ENCODE measurements around the gene MEI4. TPM values are rescaled to one million over a fixed set of nuclear protein-coding genes. Genes with fewer than 3 reads are reported as not detected.
"Not testable (repeated sequence)": the region's sequence is repeated elsewhere in the genome, so short reads cannot be mapped to it uniquely, and the experiment has no call there.

Gene MEI4
- total RNA-seq, 2 experiments from 2014 or later: not detected

GRCh38 chr6:77700095-77700494 lies 47.3 kb downstream of the MEI4 start:
- H3K4me3 Mint-ChIP-seq; H3K9me3 Mint-ChIP-seq; DNase-seq; POLR2A ChIA-PET; H3K27ac Mint-ChIP-seq; CTCF ChIA-PET; H3K4me1 Mint-ChIP-seq (ENCODE audit: low read depth); H3K27me3 Mint-ChIP-seq; intact Hi-C loops (cut with micrococcal nuclease); H3K36me3 Mint-ChIP-seq: not testable (repeated sequence)

- ChIA-PET POLR2A (no interaction called here), CTCF (no interaction called here)
- peaks cover 18% of the 10 kb centered on the region for H3K9me3 Mint-ChIP-seq
- H3K27ac Mint-ChIP-seq: no peak overlapping the region
- DNase-seq: no peak
- no peak overlapping the region for H3K4me3 Mint-ChIP-seq
- no peaks in the 10 kb centered on the region for H3K36me3 Mint-ChIP-seq
- H3K27me3 Mint-ChIP-seq: no peaks in the 10 kb centered on the region
- intact Hi-C loops (cut with micrococcal nuclease): no loop called here
- H3K4me1 Mint-ChIP-seq (ENCODE audit: low read depth): no peaks in the 10 kb centered on the region
Observed at GRCh38 chr6:77707603-77708002, 54.8 kb downstream of the MEI4 start.

GRCh38 chr6:77715588-77715987 lies 62.7 kb downstream of the MEI4 start:
- H3K4me3 Mint-ChIP-seq: no peak overlapping the region
- H3K4me1 Mint-ChIP-seq (ENCODE audit: low read depth): no peaks in the 10 kb centered on the region
- H3K27me3 Mint-ChIP-seq: no peaks in the 10 kb centered on the region
- intact Hi-C loops (cut with micrococcal nuclease): no loop called here
- DNase-seq: no peak
- H3K27ac Mint-ChIP-seq: no peak overlapping the region
- H3K36me3 Mint-ChIP-seq: no peaks in the 10 kb centered on the region
- POLR2A ChIA-PET: no interaction called here
- H3K9me3 Mint-ChIP-seq: no peaks in the 10 kb centered on the region
- CTCF ChIA-PET: no interaction called here

- no peaks in the 10 kb centered on the region for H3K36me3 Mint-ChIP-seq
- no peak for DNase-seq
- intact Hi-C loops (cut with micrococcal nuclease): no loop called here
- no peaks in the 10 kb centered on the region for H3K9me3 Mint-ChIP-seq
- H3K27me3 Mint-ChIP-seq: no peaks in the 10 kb centered on the region
- ChIA-PET POLR2A (no interaction called here), CTCF (no interaction called here)
- no peaks in the 10 kb centered on the region for H3K4me1 Mint-ChIP-seq (ENCODE audit: low read depth)
- H3K4me3 Mint-ChIP-seq: no peak overlapping the region
- no peak overlapping the region for H3K27ac Mint-ChIP-seq
Observed at GRCh38 chr6:77716311-77716710, 63.5 kb downstream of the MEI4 start.

- H3K27ac Mint-ChIP-seq; H3K4me1 Mint-ChIP-seq (ENCODE audit: low read depth); DNase-seq; H3K27me3 Mint-ChIP-seq; H3K36me3 Mint-ChIP-seq; intact Hi-C loops (cut with micrococcal nuclease); H3K4me3 Mint-ChIP-seq; H3K9me3 Mint-ChIP-seq; POLR2A ChIA-PET; CTCF ChIA-PET: not testable (repeated sequence)
Observed at GRCh38 chr6:77736010-77736409, 83.2 kb downstream of the MEI4 start.

GRCh38 chr6:77740380-77740779 lies 87.5 kb downstream of the MEI4 start:
- no peak overlapping the region for H3K4me3 Mint-ChIP-seq
- CTCF ChIA-PET: no interaction called here
- POLR2A ChIA-PET: no interaction called here

GRCh38 chr6:77752156-77752555 lies 99.3 kb downstream of the MEI4 start:
- H3K36me3 Mint-ChIP-seq; H3K27me3 Mint-ChIP-seq; H3K4me3 Mint-ChIP-seq; H3K27ac Mint-ChIP-seq; intact Hi-C loops (cut with micrococcal nuclease); POLR2A ChIA-PET; CTCF ChIA-PET; DNase-seq; H3K4me1 Mint-ChIP-seq (ENCODE audit: low read depth): not testable (repeated sequence)
- H3K9me3 Mint-ChIP-seq: peaks cover 19% of the 10 kb centered on the region

More at GRCh38 chr6:77740380-77740779, 87.5 kb downstream of the MEI4 start:
- no peaks in the 10 kb centered on the region for H3K27me3 Mint-ChIP-seq
- DNase-seq: no peak
- intact Hi-C loops (cut with micrococcal nuclease): no loop called here
- H3K27ac Mint-ChIP-seq: no peak overlapping the region
- no peaks in the 10 kb centered on the region for H3K4me1 Mint-ChIP-seq (ENCODE audit: low read depth)
- no peaks in the 10 kb centered on the region for H3K36me3 Mint-ChIP-seq
- H3K9me3 Mint-ChIP-seq: peaks cover 2% of the 10 kb centered on the region

- Mint-ChIP-seq H3K4me3 (no peak overlapping the region), H3K27ac (no peak overlapping the region), H3K4me1 (ENCODE audit: low read depth) (no peaks in the 10 kb centered on the region), H3K9me3 (no peaks in the 10 kb centered on the region), H3K27me3 (no peaks in the 10 kb centered on the region), H3K36me3 (no peaks in the 10 kb centered on the region)
- intact Hi-C loops (cut with micrococcal nuclease): no loop called here
- POLR2A ChIA-PET: no interaction called here
- CTCF ChIA-PET: no interaction called here
- DNase-seq: no peak
Observed at GRCh38 chr6:77762386-77762785, 109.5 kb downstream of the MEI4 start.

- H3K9me3 Mint-ChIP-seq: no peaks in the 10 kb centered on the region
- CTCF ChIA-PET: no interaction called here
Observed at GRCh38 chr6:77763124-77763523, 110.3 kb downstream of the MEI4 start.

GRCh38 chr6:77764364-77764763 lies 111.5 kb downstream of the MEI4 start:
- Mint-ChIP-seq H3K9me3 (no peaks in the 10 kb centered on the region), H3K27me3 (no peaks in the 10 kb centered on the region), H3K27ac (no peak overlapping the region), H3K36me3 (no peaks in the 10 kb centered on the region), H3K4me3 (no peak overlapping the region), H3K4me1 (ENCODE audit: low read depth) (no peaks in the 10 kb centered on the region)
- no peak for DNase-seq
- POLR2A ChIA-PET: no interaction called here
- intact Hi-C loops (cut with micrococcal nuclease): no loop called here
- CTCF ChIA-PET: no interaction called here

More at GRCh38 chr6:77763124-77763523, 110.3 kb downstream of the MEI4 start:
- H3K4me1 Mint-ChIP-seq (ENCODE audit: low read depth): no peaks in the 10 kb centered on the region
- intact Hi-C loops (cut with micrococcal nuclease): no loop called here
- POLR2A ChIA-PET: no interaction called here
- no peak for DNase-seq
- H3K27me3 Mint-ChIP-seq: no peaks in the 10 kb centered on the region
- H3K27ac Mint-ChIP-seq: no peak overlapping the region
- H3K36me3 Mint-ChIP-seq: no peaks in the 10 kb centered on the region
- H3K4me3 Mint-ChIP-seq: no peak overlapping the region

- ChIA-PET POLR2A (no interaction called here), CTCF (no interaction called here)
- intact Hi-C loops (cut with micrococcal nuclease): no loop called here
- Mint-ChIP-seq H3K4me3 (no peak overlapping the region), H3K4me1 (ENCODE audit: low read depth) (no peaks in the 10 kb centered on the region), H3K9me3 (peaks cover 8% of the 10 kb centered on the region), H3K27ac (no peak overlapping the region), H3K27me3 (no peaks in the 10 kb centered on the region), H3K36me3 (no peaks in the 10 kb centered on the region)
- no peak for DNase-seq
Observed at GRCh38 chr6:77773157-77773822, 120.5 kb downstream of the MEI4 start.

GRCh38 chr6:77774457-77774856 lies 121.6 kb downstream of the MEI4 start:
- H3K4me1 Mint-ChIP-seq (ENCODE audit: low read depth): no peaks in the 10 kb centered on the region
- POLR2A ChIA-PET: no interaction called here

GRCh38 chr6:77776441-77776840 lies 123.6 kb downstream of the MEI4 start:
- DNase-seq: no peak
- no peaks in the 10 kb centered on the region for H3K27me3 Mint-ChIP-seq
- no peak overlapping the region for H3K27ac Mint-ChIP-seq
- intact Hi-C loops (cut with micrococcal nuclease): no loop called here
- no peak overlapping the region for H3K4me3 Mint-ChIP-seq
- no peaks in the 10 kb centered on the region for H3K36me3 Mint-ChIP-seq
- CTCF ChIA-PET: no interaction called here
- POLR2A ChIA-PET: no interaction called here
- no peaks in the 10 kb centered on the region for H3K4me1 Mint-ChIP-seq (ENCODE audit: low read depth)
- H3K9me3 Mint-ChIP-seq: peaks cover 8% of the 10 kb centered on the region

More at GRCh38 chr6:77774457-77774856, 121.6 kb downstream of the MEI4 start:
- Mint-ChIP-seq H3K9me3 (peaks cover 8% of the 10 kb centered on the region), H3K27ac (no peak overlapping the region), H3K36me3 (no peaks in the 10 kb centered on the region), H3K27me3 (no peaks in the 10 kb centered on the region), H3K4me3 (no peak overlapping the region)
- CTCF ChIA-PET: no interaction called here
- DNase-seq: no peak
- intact Hi-C loops (cut with micrococcal nuclease): no loop called here

All from activated CD4-positive, alpha-beta memory T cell treated with anti-CD3 and anti-CD28 coated beads for 36 hours (primary cell).